ENCODE results near the gene STRIP2. TPM values are rescaled to one million over a fixed set of nuclear protein-coding genes. Genes with fewer than 3 reads are reported as not detected.

STRIP2 gene
- total and polyA plus RNA-seq, 2 experiments from 2014 or later = 4.7 to 10.6 TPM

DNA sequence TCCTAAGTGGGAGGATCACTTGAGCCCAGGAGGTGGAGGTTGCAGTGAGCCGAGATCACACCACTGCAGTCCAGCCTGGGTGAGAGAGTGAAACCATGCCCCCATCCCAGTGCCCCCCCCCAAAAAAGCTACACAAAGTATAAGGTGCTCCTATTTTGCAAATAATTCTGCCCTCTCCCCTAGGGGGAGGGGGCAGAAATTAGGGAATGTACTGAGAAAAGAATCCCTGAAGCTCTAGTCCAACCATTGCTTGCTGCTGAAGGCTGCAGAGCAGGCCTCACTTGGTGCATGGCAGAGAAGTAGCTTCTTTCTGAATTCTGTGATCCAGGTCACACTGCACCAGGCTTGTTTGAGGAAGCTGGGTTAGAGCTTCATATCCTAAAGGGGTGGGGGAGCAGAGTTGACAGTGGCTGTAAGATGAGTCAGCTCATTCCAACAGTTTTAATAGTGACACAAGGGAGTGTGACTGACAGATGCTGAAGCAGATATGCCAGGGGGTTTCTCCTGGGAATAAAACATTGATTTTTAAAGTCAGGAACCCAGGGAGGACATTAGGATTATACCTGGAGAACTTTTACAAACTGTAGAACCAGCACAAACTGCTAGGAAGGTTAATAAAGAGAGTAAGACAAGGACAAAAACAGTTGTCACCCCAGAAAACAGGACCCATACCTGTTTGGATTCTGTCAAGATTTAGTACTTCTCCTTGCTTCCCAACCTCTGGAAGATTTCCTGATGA lies 32.8 kb upstream of the STRIP2 start:
- Mint-ChIP-seq H3K36me3 (ENCODE audit: low read depth) (peaks cover 8% of the 10 kb centered on the region; the same call in 2 of the 3 replicates), H3K4me3 (no peak overlapping the region), H3K9me3 (no peaks in the 10 kb centered on the region), H3K4me1 (peaks cover 18% of the 10 kb centered on the region; the same call in 2 of the 3 replicates), H3K27ac (peak overlapping the region; percentile 80), H3K27me3 (ENCODE audit: insufficient read depth, low read depth, poor library complexity) (no peaks in the 10 kb centered on the region)
- H3K27ac ChIP-seq (ENCODE audit: low read depth) = no peak overlapping the region
- H3K4me1 ChIP-seq (ENCODE audit: insufficient read depth) = peaks cover 20% of the 10 kb centered on the region
- DNase-seq (ENCODE audit: low spot score) (no peak), ATAC-seq (peak; percentile 41; the same call in 2 of the 3 replicates)
- no peak overlapping the region for H3K4me2 ChIP-seq
- no peak overlapping the region for H2AFZ ChIP-seq
- H3F3A ChIP-seq (replicated peaks; ENCODE audit: low read depth) = no peaks in the 10 kb centered on the region; the same call in 1 of the 2 replicates
- no peak overlapping the region for H3K4me3 ChIP-seq
- H3K9me2 ChIP-seq (ENCODE audit: insufficient read depth) = no peaks in the 10 kb centered on the region
- H3K79me2 ChIP-seq (replicated peaks; ENCODE audit: insufficient read depth) = no peaks in the 10 kb centered on the region
- H3K27me3 ChIP-seq (ENCODE audit: insufficient read depth) = no peaks in the 10 kb centered on the region
- H4K20me1 ChIP-seq (replicated peaks; ENCODE audit: insufficient read depth) = no peaks in the 10 kb centered on the region
- H3K36me3 ChIP-seq (ENCODE audit: insufficient read depth) = peaks cover 4% of the 10 kb centered on the region; the same call in 1 of the 2 replicates
- no peak for TF ChIP-seq EZH2 (IDR thresholded peaks at IDR 0.05; ENCODE audit: low read depth, unreplicated experiment)
- TF ChIP-seq, protein P1, sequence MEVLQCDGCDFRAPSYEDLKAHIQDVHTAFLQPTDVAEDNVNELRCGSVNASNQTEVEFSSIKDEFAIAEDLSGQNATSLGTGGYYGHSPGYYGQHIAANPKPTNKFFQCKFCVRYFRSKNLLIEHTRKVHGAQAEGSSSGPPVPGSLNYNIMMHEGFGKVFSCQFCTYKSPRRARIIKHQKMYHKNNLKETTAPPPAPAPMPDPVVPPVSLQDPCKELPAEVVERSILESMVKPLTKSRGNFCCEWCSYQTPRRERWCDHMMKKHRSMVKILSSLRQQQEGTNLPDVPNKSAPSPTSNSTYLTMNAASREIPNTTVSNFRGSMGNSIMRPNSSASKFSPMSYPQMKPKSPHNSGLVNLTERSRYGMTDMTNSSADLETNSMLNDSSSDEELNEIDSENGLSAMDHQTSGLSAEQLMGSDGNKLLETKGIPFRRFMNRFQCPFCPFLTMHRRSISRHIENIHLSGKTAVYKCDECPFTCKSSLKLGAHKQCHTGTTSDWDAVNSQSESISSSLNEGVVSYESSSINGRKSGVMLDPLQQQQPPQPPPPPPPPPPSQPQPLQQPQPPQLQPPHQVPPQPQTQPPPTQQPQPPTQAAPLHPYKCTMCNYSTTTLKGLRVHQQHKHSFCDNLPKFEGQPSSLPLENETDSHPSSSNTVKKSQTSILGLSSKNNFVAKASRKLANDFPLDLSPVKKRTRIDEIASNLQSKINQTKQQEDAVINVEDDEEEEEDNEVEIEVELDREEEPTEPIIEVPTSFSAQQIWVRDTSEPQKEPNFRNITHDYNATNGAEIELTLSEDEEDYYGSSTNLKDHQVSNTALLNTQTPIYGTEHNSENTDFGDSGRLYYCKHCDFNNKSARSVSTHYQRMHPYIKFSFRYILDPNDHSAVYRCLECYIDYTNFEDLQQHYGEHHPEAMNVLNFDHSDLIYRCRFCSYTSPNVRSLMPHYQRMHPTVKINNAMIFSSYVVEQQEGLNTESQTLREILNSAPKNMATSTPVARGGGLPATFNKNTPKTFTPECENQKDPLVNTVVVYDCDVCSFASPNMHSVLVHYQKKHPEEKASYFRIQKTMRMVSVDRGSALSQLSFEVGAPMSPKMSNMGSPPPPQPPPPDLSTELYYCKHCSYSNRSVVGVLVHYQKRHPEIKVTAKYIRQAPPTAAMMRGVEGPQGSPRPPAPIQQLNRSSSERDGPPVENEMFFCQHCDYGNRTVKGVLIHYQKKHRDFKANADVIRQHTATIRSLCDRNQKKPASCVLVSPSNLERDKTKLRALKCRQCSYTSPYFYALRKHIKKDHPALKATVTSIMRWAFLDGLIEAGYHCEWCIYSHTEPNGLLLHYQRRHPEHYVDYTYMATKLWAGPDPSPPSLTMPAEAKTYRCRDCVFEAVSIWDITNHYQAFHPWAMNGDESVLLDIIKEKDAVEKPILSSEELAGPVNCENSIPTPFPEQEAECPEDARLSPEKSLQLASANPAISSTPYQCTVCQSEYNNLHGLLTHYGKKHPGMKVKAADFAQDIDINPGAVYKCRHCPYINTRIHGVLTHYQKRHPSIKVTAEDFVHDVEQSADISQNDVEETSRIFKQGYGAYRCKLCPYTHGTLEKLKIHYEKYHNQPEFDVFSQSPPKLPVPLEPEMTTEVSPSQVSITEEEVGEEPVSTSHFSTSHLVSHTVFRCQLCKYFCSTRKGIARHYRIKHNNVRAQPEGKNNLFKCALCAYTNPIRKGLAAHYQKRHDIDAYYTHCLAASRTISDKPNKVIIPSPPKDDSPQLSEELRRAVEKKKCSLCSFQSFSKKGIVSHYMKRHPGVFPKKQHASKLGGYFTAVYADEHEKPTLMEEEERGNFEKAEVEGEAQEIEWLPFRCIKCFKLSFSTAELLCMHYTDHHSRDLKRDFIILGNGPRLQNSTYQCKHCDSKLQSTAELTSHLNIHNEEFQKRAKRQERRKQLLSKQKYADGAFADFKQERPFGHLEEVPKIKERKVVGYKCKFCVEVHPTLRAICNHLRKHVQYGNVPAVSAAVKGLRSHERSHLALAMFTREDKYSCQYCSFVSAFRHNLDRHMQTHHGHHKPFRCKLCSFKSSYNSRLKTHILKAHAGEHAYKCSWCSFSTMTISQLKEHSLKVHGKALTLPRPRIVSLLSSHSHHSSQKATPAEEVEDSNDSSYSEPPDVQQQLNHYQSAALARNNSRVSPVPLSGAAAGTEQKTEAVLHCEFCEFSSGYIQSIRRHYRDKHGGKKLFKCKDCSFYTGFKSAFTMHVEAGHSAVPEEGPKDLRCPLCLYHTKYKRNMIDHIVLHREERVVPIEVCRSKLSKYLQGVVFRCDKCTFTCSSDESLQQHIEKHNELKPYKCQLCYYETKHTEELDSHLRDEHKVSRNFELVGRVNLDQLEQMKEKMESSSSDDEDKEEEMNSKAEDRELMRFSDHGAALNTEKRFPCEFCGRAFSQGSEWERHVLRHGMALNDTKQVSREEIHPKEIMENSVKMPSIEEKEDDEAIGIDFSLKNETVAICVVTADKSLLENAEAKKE (CRISPR knock-in tag; IDR thresholded peaks at IDR 0.05) = no peak
- TF ChIP-seq EZH2phosphoT487 (IDR thresholded peaks at IDR 0.05; ENCODE audit: unreplicated experiment) = no peak
- TF ChIP-seq, protein P2, sequence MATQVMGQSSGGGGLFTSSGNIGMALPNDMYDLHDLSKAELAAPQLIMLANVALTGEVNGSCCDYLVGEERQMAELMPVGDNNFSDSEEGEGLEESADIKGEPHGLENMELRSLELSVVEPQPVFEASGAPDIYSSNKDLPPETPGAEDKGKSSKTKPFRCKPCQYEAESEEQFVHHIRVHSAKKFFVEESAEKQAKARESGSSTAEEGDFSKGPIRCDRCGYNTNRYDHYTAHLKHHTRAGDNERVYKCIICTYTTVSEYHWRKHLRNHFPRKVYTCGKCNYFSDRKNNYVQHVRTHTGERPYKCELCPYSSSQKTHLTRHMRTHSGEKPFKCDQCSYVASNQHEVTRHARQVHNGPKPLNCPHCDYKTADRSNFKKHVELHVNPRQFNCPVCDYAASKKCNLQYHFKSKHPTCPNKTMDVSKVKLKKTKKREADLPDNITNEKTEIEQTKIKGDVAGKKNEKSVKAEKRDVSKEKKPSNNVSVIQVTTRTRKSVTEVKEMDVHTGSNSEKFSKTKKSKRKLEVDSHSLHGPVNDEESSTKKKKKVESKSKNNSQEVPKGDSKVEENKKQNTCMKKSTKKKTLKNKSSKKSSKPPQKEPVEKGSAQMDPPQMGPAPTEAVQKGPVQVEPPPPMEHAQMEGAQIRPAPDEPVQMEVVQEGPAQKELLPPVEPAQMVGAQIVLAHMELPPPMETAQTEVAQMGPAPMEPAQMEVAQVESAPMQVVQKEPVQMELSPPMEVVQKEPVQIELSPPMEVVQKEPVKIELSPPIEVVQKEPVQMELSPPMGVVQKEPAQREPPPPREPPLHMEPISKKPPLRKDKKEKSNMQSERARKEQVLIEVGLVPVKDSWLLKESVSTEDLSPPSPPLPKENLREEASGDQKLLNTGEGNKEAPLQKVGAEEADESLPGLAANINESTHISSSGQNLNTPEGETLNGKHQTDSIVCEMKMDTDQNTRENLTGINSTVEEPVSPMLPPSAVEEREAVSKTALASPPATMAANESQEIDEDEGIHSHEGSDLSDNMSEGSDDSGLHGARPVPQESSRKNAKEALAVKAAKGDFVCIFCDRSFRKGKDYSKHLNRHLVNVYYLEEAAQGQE (IDR thresholded peaks at IDR 0.05; ENCODE audit: unreplicated experiment) = no peak
- TF ChIP-seq JUNB (IDR thresholded peaks at IDR 0.05; ENCODE audit: unreplicated experiment) = no peak
- TF ChIP-seq, protein P3, sequence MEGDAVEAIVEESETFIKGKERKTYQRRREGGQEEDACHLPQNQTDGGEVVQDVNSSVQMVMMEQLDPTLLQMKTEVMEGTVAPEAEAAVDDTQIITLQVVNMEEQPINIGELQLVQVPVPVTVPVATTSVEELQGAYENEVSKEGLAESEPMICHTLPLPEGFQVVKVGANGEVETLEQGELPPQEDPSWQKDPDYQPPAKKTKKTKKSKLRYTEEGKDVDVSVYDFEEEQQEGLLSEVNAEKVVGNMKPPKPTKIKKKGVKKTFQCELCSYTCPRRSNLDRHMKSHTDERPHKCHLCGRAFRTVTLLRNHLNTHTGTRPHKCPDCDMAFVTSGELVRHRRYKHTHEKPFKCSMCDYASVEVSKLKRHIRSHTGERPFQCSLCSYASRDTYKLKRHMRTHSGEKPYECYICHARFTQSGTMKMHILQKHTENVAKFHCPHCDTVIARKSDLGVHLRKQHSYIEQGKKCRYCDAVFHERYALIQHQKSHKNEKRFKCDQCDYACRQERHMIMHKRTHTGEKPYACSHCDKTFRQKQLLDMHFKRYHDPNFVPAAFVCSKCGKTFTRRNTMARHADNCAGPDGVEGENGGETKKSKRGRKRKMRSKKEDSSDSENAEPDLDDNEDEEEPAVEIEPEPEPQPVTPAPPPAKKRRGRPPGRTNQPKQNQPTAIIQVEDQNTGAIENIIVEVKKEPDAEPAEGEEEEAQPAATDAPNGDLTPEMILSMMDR (conservative IDR thresholded peaks at IDR 0.05; ENCODE audit: low read depth in 2 of 2) = no peak
- TF ChIP-seq CREB1 (CRISPR knock-in tag; IDR thresholded peaks at IDR 0.05; ENCODE audit: low read depth) = no peak
- TF ChIP-seq STAT1 (IDR thresholded peaks at IDR 0.05; ENCODE audit: unreplicated experiment) = no peak
- TF ChIP-seq POLR2AphosphoS5 (IDR thresholded peaks at IDR 0.05; ENCODE audit: low read depth) = no peak
